ENCODE measurements around the gene SGCD.

GRCh38 chr5:156561651-156562050 is 234.7 kb downstream of the SGCD start:
- no peak for TF ChIP-seq CTCF (conservative IDR thresholded peaks at IDR 0.05; ENCODE audit: low read length)
- TF ChIP-seq EZH2phosphoT487 (IDR thresholded peaks at IDR 0.05; ENCODE audit: borderline replicate concordance): no peak

Data from Loucy (cell line).